HepG2 (cell line): ENCODE data around the gene GSTK1. TPM values are rescaled to one million over a fixed set of nuclear protein-coding genes. Genes with fewer than 3 reads are reported as not detected.

ENCODE experiments used
- ARNT ChIP-seq: fragments of 450-650 bp; IDR thresholded peaks from 2 replicates; pipeline ENCODE4 v1.6.1; 2017
- BRF2 ChIP-seq: sonication (generic); formaldehyde crosslinking; IDR thresholded peaks from 2 replicates; pipeline ENCODE4 v1.8.1; 2022; ENCODE audit warnings: mild to moderate bottlenecking, missing genetic modification reagents
- HCFC1 ChIP-seq: fragments of 150-350 bp; IDR thresholded peaks from 2 replicates; pipeline ENCODE4 v1.6.1; 2014; ENCODE audit warnings: low read depth, low read length
- IRF9 ChIP-seq: sonication (generic); formaldehyde crosslinking; IDR thresholded peaks from 2 replicates; pipeline ENCODE4 v1.8.0; 2022; ENCODE audit warnings: missing genetic modification reagents, mild to moderate bottlenecking, borderline replicate concordance
- MZF1 ChIP-seq: sonication (generic); formaldehyde crosslinking; IDR thresholded peaks from 2 replicates; pipeline ENCODE4 v1.8.1; 2023; ENCODE audit warnings: mild to moderate bottlenecking, missing genetic modification reagents, borderline replicate concordance
- NFE2 ChIP-seq: sonication (generic); formaldehyde crosslinking; IDR thresholded peaks from 2 replicates; pipeline ENCODE4 v1.4.0; 2020; ENCODE audit warnings: missing genetic modification reagents
- NR2C2 ChIP-seq: sonication (generic); formaldehyde crosslinking; IDR thresholded peaks from 2 replicates; pipeline ENCODE4 v1.4.0; 2020; ENCODE audit warnings: missing genetic modification reagents, mild to moderate bottlenecking, moderate library complexity, borderline replicate concordance
- POLR2AphosphoS2 ChIP-seq: IDR thresholded peaks from 2 replicates; pipeline ENCODE4 v1.6.1; 2011; ENCODE audit warnings: low read depth, low read length, improper control_type of control experiment
- PRMT3 ChIP-seq: sonication (generic); formaldehyde crosslinking; IDR thresholded peaks from 2 replicates; pipeline ENCODE4 v1.8.1; 2022; ENCODE audit warnings: low read depth, mild to moderate bottlenecking, moderate library complexity, missing genetic modification reagents, borderline replicate concordance
- SMYD3 ChIP-seq: sonication (generic); formaldehyde crosslinking; IDR thresholded peaks from 2 replicates; pipeline ENCODE4 v1.8.1; 2023; ENCODE audit warnings: mild to moderate bottlenecking, missing genetic modification reagents
- TBP ChIP-seq: sonication (generic); formaldehyde crosslinking; IDR thresholded peaks from 2 replicates; pipeline ENCODE4 v1.5.0; 2020; ENCODE audit warnings: missing genetic modification reagents
- TIGD3 ChIP-seq: sonication (generic); formaldehyde crosslinking; IDR thresholded peaks from 2 replicates; pipeline ENCODE4 v1.5.1; 2020; ENCODE audit warnings: mild to moderate bottlenecking, missing genetic modification reagents, borderline replicate concordance
- ZNF263 ChIP-seq: sonication (generic); formaldehyde crosslinking; IDR thresholded peaks from 2 replicates; pipeline ENCODE4 v1.4.0; 2020; ENCODE audit warnings: missing genetic modification reagents
- ZNF317 ChIP-seq: sonication (generic); formaldehyde crosslinking; IDR thresholded peaks from 2 replicates; pipeline ENCODE4 v1.5.0; 2020; ENCODE audit warnings: mild to moderate bottlenecking, missing genetic modification reagents
- ZNF333 ChIP-seq: sonication (generic); formaldehyde crosslinking; IDR thresholded peaks from 2 replicates; pipeline ENCODE4 v1.4.0; 2020; ENCODE audit warnings: mild to moderate bottlenecking, missing genetic modification reagents, borderline replicate concordance
- ZNF430 ChIP-seq: sonication (generic); formaldehyde crosslinking; IDR thresholded peaks from 2 replicates; pipeline ENCODE4 v1.9.0; 2021; ENCODE audit warnings: mild to moderate bottlenecking, missing genetic modification reagents
- ZNF460 ChIP-seq: sonication (generic); formaldehyde crosslinking; IDR thresholded peaks from 2 replicates; pipeline ENCODE4 v1.5.1; 2020; ENCODE audit warnings: missing genetic modification reagents, mild to moderate bottlenecking, borderline replicate concordance
- ZNF563 ChIP-seq: sonication (generic); formaldehyde crosslinking; IDR thresholded peaks from 2 replicates; pipeline ENCODE4 v1.8.0; 2022; ENCODE audit warnings: mild to moderate bottlenecking, moderate library complexity, missing genetic modification reagents
- ZNF574 ChIP-seq: sonication (generic); formaldehyde crosslinking; IDR thresholded peaks from 2 replicates; pipeline ENCODE4 v1.4.0; 2020; ENCODE audit warnings: missing genetic modification reagents
- ZNF614 ChIP-seq: IDR thresholded peaks from 2 replicates; pipeline ENCODE4 v1.6.1; 2018; ENCODE audit warnings: missing biosample characterization, missing genetic modification reagents, inconsistent platforms, borderline replicate concordance
- ZNF839 ChIP-seq: sonication (generic); formaldehyde crosslinking; IDR thresholded peaks from 2 replicates; pipeline ENCODE4 v1.4.0; 2020; ENCODE audit warnings: missing genetic modification reagents, mild to moderate bottlenecking, borderline replicate concordance
- polyA plus RNA-seq, 8 experiments: library from polyadenylated mRNA; depleted of rRNA in 3 of 8; stranded (reverse) in 7 of 8; unstranded in 1 of 8; fragments of >200 nt; fragmentation: Illumina TruSeq in 4 of 8; extraction: Trizol in 4 of 8; gene quantifications; 2 replicates each; pipeline versions ENCODE4 v1.2.1 to v1.2.3, GENCODE V29; 2011 to 2016; ENCODE audit warnings: low read depth in 4 of 8, missing spikeins in 1 of 8, mixed read lengths in 1 of 8; ENCODE audit not compliant: insufficient read depth in 1 of 8
- total RNA-seq, 5 experiments: library from RNA; depleted of rRNA; stranded (reverse); fragments of >200 nt; fragmentation: Illumina TruSeq; extraction: Trizol; gene quantifications; 2 replicates each; pipeline ENCODE4 v1.2.3, GENCODE V29; 2016; ENCODE audit warnings: low read depth in 1 of 5

Gene GSTK1
- total and polyA plus RNA-seq, 2 of the 13 experiments (the other 11 are each of a cell fraction or from before 2014, with no cell fraction given): 64.6 to 92.1 TPM

- TF ChIP-seq ZNF574 (CRISPR knock-in tag) (peak; percentile 59; the same call in 1 of the 2 replicates), SMYD3 (0 out of 2 replicates have a peak, but pooled peaks have one; percentile 63), TIGD3 (no peak), IRF9 (CRISPR knock-in tag) (peak; percentile 93; the same call in 1 of the 2 replicates), ZNF263 (0 out of 2 replicates have a peak, but pooled peaks have one; percentile 39), MZF1 (CRISPR knock-in tag) (no peak), PRMT3 (CRISPR knock-in tag) (no peak), ZNF839 (CRISPR knock-in tag) (0 out of 2 replicates have a peak, but pooled peaks have one; percentile 13), TBP (CRISPR knock-in tag) (no peak), NFE2 (CRISPR knock-in tag) (no peak), HCFC1 (no peak), BRF2 (CRISPR knock-in tag) (peak; percentile 85; the same call in 1 of the 2 replicates), ZNF333 (CRISPR knock-in tag) (0 out of 2 replicates have a peak, but pooled peaks have one; percentile 36), ZNF317 (peak; percentile 65; the same call in 1 of the 2 replicates), ZNF563 (0 out of 2 replicates have a peak, but pooled peaks have one; percentile 78), ZNF460 (CRISPR knock-in tag) (no peak; the same call in 1 of the 2 replicates), ZNF430 (CRISPR knock-in tag) (peak; percentile 90), NR2C2 (CRISPR knock-in tag) (peak; percentile 78), ZNF614 (CRISPR knock-in tag) (peak; percentile 87; the same call in 1 of the 2 replicates), ARNT (no peak), POLR2AphosphoS2 (no peak)
Measured at GRCh38 chr7:143263266-143264195, at the start of gene GSTK1 (continued).
